Heart left ventricle (tissue), 16 donors: ENCODE results near the gene APRT. TPM values are rescaled to one million over a fixed set of nuclear protein-coding genes. Genes with fewer than 3 reads are reported as not detected.

ENCODE experiments used
- ATAC-seq, 4 donors: fragments of 200-7000 bp; cut with Tn5 transposase; one replicate each; pipeline ENCODE4 v1.9.1; 2020 to 2022; ENCODE audit warnings: moderate library complexity in 4 of 4, mild to moderate bottlenecking in 3 of 4, moderate number of reproducible peaks in 1 of 4
- DNase-seq, 5 donors: peaks; one replicate each; pipeline ENCODE4 v3.0.0-alpha.2; 2020
- H3K27ac ChIP-seq, 12 donors: fragments of 200-600 bp; sonication (generic) in 4 of 12; one replicate each; pipeline versions ENCODE4 v1.5.0 to v1.8.0; 2016 to 2022; ENCODE audit warnings: mild to moderate bottlenecking in 2 of 12
- H3K27me3 ChIP-seq, 9 donors: fragments of 200-600 bp; sonication (generic) in 2 of 9; one replicate each; pipeline versions ENCODE4 v1.5.1 to v1.8.0; 2016 to 2022; ENCODE audit warnings: mild to moderate bottlenecking in 3 of 9
- H3K36me3 ChIP-seq, 9 donors: fragments of 200-600 bp; sonication (generic) in 2 of 9; one replicate each; pipeline versions ENCODE4 v1.5.0 to v1.8.0; 2018 to 2022; ENCODE audit warnings: mild to moderate bottlenecking in 2 of 9
- H3K4me1 ChIP-seq, 12 donors: fragments of 200-600 bp; sonication (generic) in 4 of 12; one replicate each; pipeline versions ENCODE4 v1.5.0 to v1.8.0; 2016 to 2022; ENCODE audit warnings: mild to moderate bottlenecking in 3 of 12
- H3K4me3 ChIP-seq, 12 donors: fragments of 200-600 bp; sonication (generic) in 4 of 12; one replicate each; pipeline versions ENCODE4 v1.5.0 to v1.8.0; 2017 to 2022; ENCODE audit warnings: mild to moderate bottlenecking in 9 of 12, moderate library complexity in 4 of 12
- H3K9me3 ChIP-seq, 12 donors: fragments of 200-600 bp; sonication (generic) in 4 of 12; one replicate each; pipeline versions ENCODE4 v1.5.0 to v1.8.0; 2016 to 2022; ENCODE audit warnings: mild to moderate bottlenecking in 1 of 12
- POLR2A ChIP-seq, 2 donors: fragments of 450-650 bp; IDR thresholded peaks; one replicate each; pipeline ENCODE4 v1.6.1; 2017; ENCODE audit warnings: antibody characterized with exemption in 2 of 2, mild to moderate bottlenecking in 2 of 2, moderate library complexity in 2 of 2
- WGBS, 4 donors: extraction: QIAGEN DNeasy Blood & Tissue Kit in 2 of 4; methylation state at CpG; one replicate each; pipeline versions ENCODE4 v1.1.5 to v1.1.7; 2013 to 2018; 5-methylcytosine and 5-hydroxymethylcytosine counted together
- intact Hi-C, 10 donors: fragments of 100-400 bp; cut with DNase I; formaldehyde crosslinking; loops; one replicate each; pipeline versions ENCODE4 v1.11.1 to v1.14.2; 2022
- polyA plus RNA-seq, 2 donors: library from polyadenylated mRNA; stranded (reverse); fragments of 200-250 nt; gene quantifications; one replicate each; pipeline ENCODE4 v1.2.3, GENCODE V29; 2013
- total RNA-seq, 9 donors: library from RNA; depleted of rRNA in 2 of 9; stranded (reverse); fragments of >200 nt in 2 of 9; fragmentation: NEBNext Ultra II Directional in 3 of 9; extraction: Animal tissue kit (Norgen Biotek cat#: 25700) in 3 of 9; gene quantifications; one replicate each; pipeline versions ENCODE4 v1.1.0 to v1.2.4, GENCODE V29; 2016 to 2023
- TF ChIP-seq, protein P1 (sequence below), 12 donors: fragments of 200-600 bp; sonication (generic) in 4 of 12; IDR thresholded peaks; one replicate each; pipeline versions ENCODE4 v1.5.0 to v1.8.0; 2018 to 2022; ENCODE audit warnings: antibody characterized with exemption in 12 of 12, mild to moderate bottlenecking in 5 of 12
- donor health status: ischemic (EF 13 %, LVEDD 7.1; RV severe dilation, severe dysfunction).
- donor health status: healthy with polysubstance abuse.
- donor health status: DM: no; HTN: yes; CAD: no.
- donor health status: DM: no; HTN: no; CAD: no.
- donor health status: ischemic (EF 25% LVEDD 6.9; RV normal size, moderate dysfunction).
- donor health status: ischemic (EF 25% LVEDD 5.7; RV mildly dilated, moderate dysfunction).
- donor health status: healthy.
- donor health status: DM: yes; HTN: yes; CAD: no.
- donor health status: ischemic (EF 35%, LVEDD 5.7; RV mildly dilated, moderate dysfunction).
- donor health status: nonischemic (EF 11% LVEDD 7.7; RV severe dilation, severe dysfunction).
- donor health status: DM: yes; HTN: yes; CAD: no.
- donor health status: PGD.
- donor health status: ischemic (EF 29% LVEDD 5.4; RV normal size, mild dysfunction).
- donor health status: nonischemic (EF 23%, LVEDD 6.1; RV moderate dilation, normal function).

The APRT gene
- total and polyA plus RNA-seq, 11 donors = 26.6 to 129 (median 45.9) TPM

DNA sequence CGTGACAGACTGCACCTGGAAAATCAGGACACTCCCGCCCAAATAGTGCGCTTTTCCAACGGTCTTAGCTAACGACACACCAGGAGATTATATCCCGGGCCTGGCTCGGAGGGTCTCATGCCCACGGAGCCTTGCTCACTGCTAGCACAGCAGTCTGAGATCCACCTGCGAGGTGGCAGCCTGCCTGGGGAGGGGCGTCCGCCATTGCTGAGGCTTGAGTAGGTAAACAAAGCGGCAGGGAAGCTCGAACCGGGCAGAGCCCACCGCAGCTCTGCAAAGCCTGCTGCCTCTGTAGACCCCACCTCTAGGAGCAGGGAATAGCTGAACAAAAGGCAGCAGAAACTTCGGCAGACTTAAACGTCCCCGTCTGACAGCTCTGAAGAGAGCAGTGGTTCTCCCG lies 39.9 kb upstream of the APRT start:
- intact Hi-C loops = loop anchor here in 1 of 10 donors (10.0 kb wide), 1 partner anchor 363 kb away; the partner anchor contains the start of gene ZNF778
- peaks cover 0 to 19% (median 3%) of the 10 kb centered on the region in 9 donors for H3K36me3 ChIP-seq
- no peaks in the 10 kb centered on the region for H3K27me3 ChIP-seq
- ATAC-seq (no peak), DNase-seq (no peak)
- H3K4me1 ChIP-seq = peaks cover 0 to 36% (median 11%) of the 10 kb centered on the region in 12 donors
- no peak overlapping the region for H3K27ac ChIP-seq
- no peak for TF ChIP-seq POLR2A (IDR thresholded peaks at IDR 0.05)
- TF ChIP-seq, protein P1, sequence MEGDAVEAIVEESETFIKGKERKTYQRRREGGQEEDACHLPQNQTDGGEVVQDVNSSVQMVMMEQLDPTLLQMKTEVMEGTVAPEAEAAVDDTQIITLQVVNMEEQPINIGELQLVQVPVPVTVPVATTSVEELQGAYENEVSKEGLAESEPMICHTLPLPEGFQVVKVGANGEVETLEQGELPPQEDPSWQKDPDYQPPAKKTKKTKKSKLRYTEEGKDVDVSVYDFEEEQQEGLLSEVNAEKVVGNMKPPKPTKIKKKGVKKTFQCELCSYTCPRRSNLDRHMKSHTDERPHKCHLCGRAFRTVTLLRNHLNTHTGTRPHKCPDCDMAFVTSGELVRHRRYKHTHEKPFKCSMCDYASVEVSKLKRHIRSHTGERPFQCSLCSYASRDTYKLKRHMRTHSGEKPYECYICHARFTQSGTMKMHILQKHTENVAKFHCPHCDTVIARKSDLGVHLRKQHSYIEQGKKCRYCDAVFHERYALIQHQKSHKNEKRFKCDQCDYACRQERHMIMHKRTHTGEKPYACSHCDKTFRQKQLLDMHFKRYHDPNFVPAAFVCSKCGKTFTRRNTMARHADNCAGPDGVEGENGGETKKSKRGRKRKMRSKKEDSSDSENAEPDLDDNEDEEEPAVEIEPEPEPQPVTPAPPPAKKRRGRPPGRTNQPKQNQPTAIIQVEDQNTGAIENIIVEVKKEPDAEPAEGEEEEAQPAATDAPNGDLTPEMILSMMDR (IDR thresholded peaks at IDR 0.05) = no peak
- no peaks in the 10 kb centered on the region for H3K9me3 ChIP-seq
- H3K4me3 ChIP-seq = no peak overlapping the region
- WGBS, 4 donors = 92 to 99% (median 94%) methylated on average over 16 to 19 of the region's 19 CpGs

- TF ChIP-seq POLR2A (IDR thresholded peaks at IDR 0.05) = no peak
- TF ChIP-seq, protein P1 (IDR thresholded peaks at IDR 0.05) = no peak
- ATAC-seq = no peak
- 94 to 96% (median 94%) methylated on average over 30 to 33 of the region's 33 CpGs for WGBS, 4 donors
These were observed 38.9 kb upstream of the APRT start for GRCh38 chr16:88850531-88851199.

GRCh38 chr16:88848557-88848956 lies 36.8 kb upstream of the APRT start:
- H3K36me3 ChIP-seq = peaks cover 0 to 19% (median 3%) of the 10 kb centered on the region in 9 donors
- ATAC-seq = no peak
- no peaks in the 10 kb centered on the region for H3K27me3 ChIP-seq
- 88 to 93% (median 91%) methylated on average over 19 to 21 of the region's 21 CpGs for WGBS, 4 donors
- no peak for DNase-seq
- no peak for TF ChIP-seq POLR2A (IDR thresholded peaks at IDR 0.05)
- TF ChIP-seq, protein P1 (IDR thresholded peaks at IDR 0.05) = no peak
- H3K9me3 ChIP-seq = no peaks in the 10 kb centered on the region
- H3K27ac ChIP-seq = no peak overlapping the region
- peaks cover 0 to 8% (median 0%) of the 10 kb centered on the region in 12 donors for H3K4me1 ChIP-seq
- intact Hi-C loops = no loop called here
- no peak overlapping the region for H3K4me3 ChIP-seq

More at GRCh38 chr16:88850531-88851199, 38.9 kb upstream of the APRT start:
- H3K27me3 ChIP-seq = no peaks in the 10 kb centered on the region
- no peaks in the 10 kb centered on the region for H3K9me3 ChIP-seq
- H3K4me3 ChIP-seq = no peak overlapping the region
- no peak for DNase-seq
- H3K4me1 ChIP-seq = peaks cover 0 to 29% (median 3%) of the 10 kb centered on the region in 12 donors
- intact Hi-C loops = loop anchor here in 1 of 10 donors (10.0 kb wide), 1 partner anchor 364 kb away; the partner anchor contains the start of gene ZNF778
- H3K27ac ChIP-seq = no peak overlapping the region
- H3K36me3 ChIP-seq = peaks cover 0 to 19% (median 3%) of the 10 kb centered on the region in 9 donors

GRCh38 chr16:88847654-88848053 lies 35.9 kb upstream of the APRT start:
- 92 to 95% (median 95%) methylated on average over 18 of the region's 18 CpGs for WGBS, 4 donors
- H3K36me3 ChIP-seq = peaks cover 0 to 21% (median 6%) of the 10 kb centered on the region in 9 donors
- no peak overlapping the region for H3K4me3 ChIP-seq
- no peak overlapping the region for H3K27ac ChIP-seq
- H3K9me3 ChIP-seq = no peaks in the 10 kb centered on the region
- no peak for TF ChIP-seq POLR2A (IDR thresholded peaks at IDR 0.05)
- TF ChIP-seq, protein P1 (IDR thresholded peaks at IDR 0.05) = no peak
- intact Hi-C loops = no loop called here
- ATAC-seq (no peak), DNase-seq (no peak)
- H3K4me1 ChIP-seq = no peaks in the 10 kb centered on the region
- no peaks in the 10 kb centered on the region for H3K27me3 ChIP-seq
